SU-DHL-6 (cell line): ENCODE measurements around the gene C8G.
A peak's percentile ranks its signal among the peaks of the same experiment; 100 is the strongest.

ENCODE experiments used
- H2AFZ ChIP-seq: fragments of 200-600 bp; sonication (generic); 2 replicates; pipeline ENCODE4 v1.6.1; 2014; ENCODE audit warnings: low read depth, mild to moderate bottlenecking, moderate library complexity, mixed read lengths, antibody characterized with exemption, low read length; ENCODE audit not compliant: severe bottlenecking
- H3F3A ChIP-seq: fragments of 200-600 bp; shearing (Covaris generic); 2 replicates; pipeline ENCODE4 v1.6.0; 2016; ENCODE audit warnings: antibody characterized with exemption, mild to moderate bottlenecking; ENCODE audit not compliant: insufficient read depth
- H3K27ac ChIP-seq: fragments of 200-600 bp; sonication (generic); 2 replicates; pipeline ENCODE4 v1.5.1; 2016; ENCODE audit warnings: low read depth, mild to moderate bottlenecking, low read length, moderate library complexity, mixed read lengths
- H3K27me3 ChIP-seq: fragments of 200-600 bp; sonication (generic), shearing (Covaris generic); 2 replicates; pipeline ENCODE4 v1.6.0; 2014; ENCODE audit warnings: mild to moderate bottlenecking, low read length
- H3K36me3 ChIP-seq: fragments of 200-600 bp; sonication (generic); 2 replicates; pipeline ENCODE4 v1.6.1; 2014; ENCODE audit warnings: mild to moderate bottlenecking, low read length, mixed read lengths
- H3K4me2 ChIP-seq: fragments of 300-600, 200-600 bp; shearing (Covaris generic), sonication (generic); 2 replicates; pipeline ENCODE4 v1.6.0; 2014; ENCODE audit warnings: low read length, low read depth, mild to moderate bottlenecking; ENCODE audit not compliant: poor library complexity, severe bottlenecking
- H3K4me3 ChIP-seq: fragments of 200-600 bp; sonication (generic); 2 replicates; pipeline ENCODE4 v1.5.1; 2014; ENCODE audit warnings: antibody characterized with exemption, low read length, mild to moderate bottlenecking, mixed read lengths; ENCODE audit not compliant: insufficient read depth, poor library complexity, severe bottlenecking
- H3K79me2 ChIP-seq: fragments of 200-600 bp; sonication (generic); 2 replicates; pipeline ENCODE4 v1.6.1; 2014; ENCODE audit warnings: mild to moderate bottlenecking, low read length, moderate library complexity; ENCODE audit not compliant: insufficient read depth
- H3K9ac ChIP-seq: fragments of 200-600 bp; sonication (generic); 2 replicates; pipeline ENCODE4 v1.7.0; 2014; ENCODE audit warnings: mild to moderate bottlenecking, low read length
- H3K9me2 ChIP-seq: fragments of 200-600 bp; sonication (generic); replicated peaks from 2 replicates; pipeline ENCODE4 v1.6.1; 2014; ENCODE audit warnings: low read length; ENCODE audit not compliant: insufficient read depth
- H3K9me3 ChIP-seq: fragments of 200-600 bp; sonication (generic); 2 replicates; pipeline ENCODE4 v1.6.1; 2014; ENCODE audit warnings: low read length, mixed read lengths; ENCODE audit not compliant: insufficient read depth
- H4K20me1 ChIP-seq: fragments of 200-600 bp; sonication (generic); 2 replicates; pipeline ENCODE4 v1.6.1; 2014; ENCODE audit warnings: low read depth, mild to moderate bottlenecking, antibody characterized with exemption, low read length, moderate library complexity, mixed read lengths
- EZH2phosphoT487 ChIP-seq: fragments of 200-600 bp; sonication (generic), shearing (Covaris generic); conservative IDR thresholded peaks from 2 replicates; pipeline ENCODE4 v1.6.1; 2018; ENCODE audit warnings: mild to moderate bottlenecking, antibody characterized with exemption, low read length, moderate library complexity, mixed read lengths
- TF ChIP-seq, protein P1 (sequence below): fragments of 200-600 bp; sonication (generic); IDR thresholded peaks from one replicate; pipeline ENCODE4 v1.5.1; 2017; ENCODE audit warnings: antibody characterized with exemption, mild to moderate bottlenecking, low read length, moderate library complexity; ENCODE audit not compliant: insufficient read depth, poor library complexity, severe bottlenecking

Gene C8G

DNA sequence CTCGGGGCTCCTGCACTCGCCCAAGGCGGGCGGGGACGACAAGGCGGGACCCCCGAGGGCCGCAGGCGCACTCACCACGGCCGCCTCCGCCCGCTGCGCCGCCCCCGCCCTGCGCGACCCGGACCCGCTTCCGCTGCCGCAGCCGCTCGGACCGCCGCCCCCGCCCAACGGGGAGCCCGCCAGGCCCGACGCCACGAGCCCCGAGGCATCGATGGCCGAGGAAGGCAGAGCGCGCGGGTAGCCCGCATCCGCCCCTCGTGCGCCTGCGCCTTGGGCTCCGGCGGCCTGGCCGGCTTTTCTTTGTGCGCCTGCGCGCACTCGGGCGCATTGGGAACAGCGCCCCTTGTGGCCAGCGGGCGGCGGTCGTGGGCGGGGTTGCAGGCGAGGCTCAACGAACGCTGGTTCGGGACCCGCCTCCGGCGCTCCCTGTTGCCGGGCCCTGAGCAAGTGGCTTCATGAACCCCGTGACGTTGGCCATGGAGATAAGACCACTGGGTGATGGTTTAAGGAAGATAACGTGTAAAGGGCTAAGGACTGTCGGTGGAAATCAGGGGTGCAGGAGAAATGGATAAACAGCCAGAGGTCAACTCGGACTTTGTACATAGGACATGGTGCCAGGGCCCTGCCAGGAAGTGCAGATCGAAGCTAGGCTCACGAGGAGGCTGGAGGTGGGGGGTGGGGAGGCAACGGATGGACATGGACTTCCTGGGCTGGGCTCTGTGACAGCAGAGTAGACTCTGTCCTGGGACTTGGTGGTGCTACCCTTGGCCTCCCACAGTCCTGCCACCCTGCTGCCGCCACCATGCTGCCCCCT is at the start of gene C8G, which contains the start of gene FBXW5:
Gene C8G, plus strand, starts transcription at position 725 of the 814 bp plus-strand sequence. Its CDS starts 78 bp downstream, at position 803.
Gene FBXW5, minus strand, starts transcription at position 220 of the 814 bp plus-strand sequence. CDS start 655 bp downstream, outside the sequence.
- Histone ChIP-seq H3K9ac (peak within 1 kb of the TSS; percentile 94), H3K27ac (peak within 1 kb of the TSS; percentile 69), H3K27me3 (no peaks in the 10 kb centered on the region), H3K9me2 (no peaks in the 10 kb centered on the region), H3K36me3 (no peaks in the 10 kb centered on the region), H3K79me2 (peaks cover 8% of the 10 kb centered on the region), H3K4me3 (peak within 1 kb of the TSS; percentile 88), H4K20me1 (no peaks in the 10 kb centered on the region), H3K4me2 (peak within 1 kb of the TSS; percentile 57), H2AFZ (no peak within 1 kb of the TSS), H3K9me3 (no peaks in the 10 kb centered on the region), H3F3A (no peaks in the 10 kb centered on the region)
- TF ChIP-seq, protein P1, sequence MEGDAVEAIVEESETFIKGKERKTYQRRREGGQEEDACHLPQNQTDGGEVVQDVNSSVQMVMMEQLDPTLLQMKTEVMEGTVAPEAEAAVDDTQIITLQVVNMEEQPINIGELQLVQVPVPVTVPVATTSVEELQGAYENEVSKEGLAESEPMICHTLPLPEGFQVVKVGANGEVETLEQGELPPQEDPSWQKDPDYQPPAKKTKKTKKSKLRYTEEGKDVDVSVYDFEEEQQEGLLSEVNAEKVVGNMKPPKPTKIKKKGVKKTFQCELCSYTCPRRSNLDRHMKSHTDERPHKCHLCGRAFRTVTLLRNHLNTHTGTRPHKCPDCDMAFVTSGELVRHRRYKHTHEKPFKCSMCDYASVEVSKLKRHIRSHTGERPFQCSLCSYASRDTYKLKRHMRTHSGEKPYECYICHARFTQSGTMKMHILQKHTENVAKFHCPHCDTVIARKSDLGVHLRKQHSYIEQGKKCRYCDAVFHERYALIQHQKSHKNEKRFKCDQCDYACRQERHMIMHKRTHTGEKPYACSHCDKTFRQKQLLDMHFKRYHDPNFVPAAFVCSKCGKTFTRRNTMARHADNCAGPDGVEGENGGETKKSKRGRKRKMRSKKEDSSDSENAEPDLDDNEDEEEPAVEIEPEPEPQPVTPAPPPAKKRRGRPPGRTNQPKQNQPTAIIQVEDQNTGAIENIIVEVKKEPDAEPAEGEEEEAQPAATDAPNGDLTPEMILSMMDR = peak; percentile 90
- TF ChIP-seq EZH2phosphoT487 = no peak

DNA sequence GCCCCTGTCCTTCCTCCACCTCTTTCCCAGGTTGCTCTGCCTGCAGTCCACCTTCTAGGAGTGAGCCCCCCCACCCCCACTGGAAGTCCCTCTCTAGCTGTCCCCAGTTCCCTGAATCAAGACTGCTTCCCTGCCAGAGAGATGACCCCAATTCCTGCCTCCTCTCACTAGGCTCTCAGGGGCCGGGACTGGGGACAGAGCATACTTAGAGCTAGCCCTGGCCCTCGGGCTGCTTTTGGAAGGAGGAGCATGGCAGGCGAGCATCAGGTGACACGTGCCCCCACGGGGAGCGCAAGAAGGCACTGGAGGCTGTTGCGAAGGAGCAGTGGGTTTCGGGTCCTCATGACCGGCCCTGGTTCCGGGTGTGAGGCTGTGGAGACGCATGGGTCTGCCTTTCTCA is 49.0 kb upstream of the C8G start:
- Histone ChIP-seq H3K36me3 (no peaks in the 10 kb centered on the region; the same call in 1 of the 2 replicates), H4K20me1 (no peaks in the 10 kb centered on the region), H3K9ac (no peak overlapping the region), H3K9me2 (no peaks in the 10 kb centered on the region), H3K4me2 (no peak overlapping the region), H2AFZ (no peak overlapping the region), H3K27me3 (no peaks in the 10 kb centered on the region), H3K27ac (no peak overlapping the region), H3K9me3 (no peaks in the 10 kb centered on the region), H3F3A (no peaks in the 10 kb centered on the region), H3K79me2 (peaks cover 64% of the 10 kb centered on the region), H3K4me3 (no peak overlapping the region)
- no peak for TF ChIP-seq EZH2phosphoT487
- TF ChIP-seq, protein P1 = no peak

DNA sequence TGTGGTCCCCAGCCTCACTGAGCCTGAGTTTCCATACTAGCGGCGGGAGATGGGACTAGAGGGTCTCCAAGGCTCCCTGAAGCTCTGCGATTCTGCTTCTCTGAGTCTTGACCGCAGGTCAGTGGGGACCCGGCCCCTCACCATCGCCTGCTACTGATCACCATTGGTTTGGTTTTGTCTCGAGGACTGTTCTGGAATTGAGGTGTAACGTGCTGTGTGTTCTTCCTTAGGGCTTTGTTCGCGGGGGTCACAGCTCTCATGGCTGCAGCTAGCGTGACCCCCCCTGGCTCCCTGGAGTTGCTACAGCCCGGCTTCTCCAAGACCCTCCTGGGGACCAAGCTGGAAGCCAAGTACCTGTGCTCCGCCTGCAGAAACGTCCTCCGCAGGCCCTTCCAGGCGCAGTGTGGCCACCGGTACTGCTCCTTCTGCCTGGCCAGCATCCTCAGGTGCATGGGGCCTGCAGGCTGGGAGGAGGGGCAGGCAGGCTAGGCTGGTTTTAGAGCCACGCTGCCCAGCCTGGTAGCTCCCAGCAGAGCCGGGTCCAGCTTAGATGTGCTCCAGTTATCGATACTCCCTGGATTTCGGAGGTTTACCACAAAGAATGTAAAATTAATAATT is 46.5 kb upstream of the C8G start:
- Histone ChIP-seq H3K4me2 (no peak overlapping the region), H3K27me3 (no peaks in the 10 kb centered on the region), H3K27ac (no peak overlapping the region), H3K79me2 (peaks cover 39% of the 10 kb centered on the region), H3F3A (no peaks in the 10 kb centered on the region), H3K9me3 (no peaks in the 10 kb centered on the region), H3K9me2 (no peaks in the 10 kb centered on the region), H3K36me3 (no peaks in the 10 kb centered on the region; the same call in 1 of the 2 replicates), H2AFZ (no peak overlapping the region), H3K4me3 (no peak overlapping the region), H4K20me1 (no peaks in the 10 kb centered on the region), H3K9ac (no peak overlapping the region)
- no peak for TF ChIP-seq EZH2phosphoT487
- TF ChIP-seq, protein P1 = no peak
